HG02678 (cell line): ENCODE data around the gene RAPGEF4.
"Not testable (repeated sequence)": the region's sequence is repeated elsewhere in the genome, so short reads cannot be mapped to it uniquely, and the experiment has no call there.

Experiments
- ATAC-seq: cut with Tn5 transposase; IDR thresholded peaks from one replicate; pipeline ENCODE4 v1.9.1; 2021; ENCODE audit warnings: mild to moderate bottlenecking, moderate library complexity; ENCODE audit not compliant: unreplicated experiment

Gene RAPGEF4

GRCh38 chr2:172770887-172771286, 35.2 kb downstream of the RAPGEF4 start:
- no peak for ATAC-seq

- no peak for ATAC-seq
Observed at GRCh38 chr2:172772633-172773032, 37.0 kb downstream of the RAPGEF4 start.

GRCh38 chr2:172774302-172774701, 38.7 kb downstream of the RAPGEF4 start:
- no peak for ATAC-seq

- no peak for ATAC-seq
Observed at GRCh38 chr2:172775319-172775718, 39.7 kb downstream of the RAPGEF4 start.

GRCh38 chr2:172777431-172777830, 41.8 kb downstream of the RAPGEF4 start:
- no peak for ATAC-seq

- ATAC-seq: no peak
Observed at GRCh38 chr2:172782506-172783164, 47.0 kb downstream of the RAPGEF4 start.

- ATAC-seq: no peak
Observed at GRCh38 chr2:172783165-172783898, 47.7 kb downstream of the RAPGEF4 start.

- ATAC-seq: no peak
Observed at GRCh38 chr2:172788871-172789270, 53.2 kb downstream of the RAPGEF4 start.

GRCh38 chr2:172790404-172790803, 54.8 kb downstream of the RAPGEF4 start:
- no peak for ATAC-seq

GRCh38 chr2:172791953-172792352, 56.3 kb downstream of the RAPGEF4 start:
- no peak for ATAC-seq

GRCh38 chr2:172792711-172793110, 57.1 kb downstream of the RAPGEF4 start:
- no peak for ATAC-seq

- not testable (repeated sequence) for ATAC-seq
Observed at GRCh38 chr2:172803308-172803707, 67.7 kb downstream of the RAPGEF4 start.

GRCh38 chr2:172804423-172804822, 68.8 kb downstream of the RAPGEF4 start:
- no peak for ATAC-seq

GRCh38 chr2:172806493-172806892, 70.8 kb downstream of the RAPGEF4 start:
- no peak for ATAC-seq

- ATAC-seq: no peak
Observed at GRCh38 chr2:172806996-172807395, 71.4 kb downstream of the RAPGEF4 start.

- ATAC-seq: no peak
Observed at GRCh38 chr2:172808156-172808555, 72.5 kb downstream of the RAPGEF4 start.

GRCh38 chr2:172811027-172811426, 75.4 kb downstream of the RAPGEF4 start:
- no peak for ATAC-seq

- no peak for ATAC-seq
Observed at GRCh38 chr2:172812158-172812744, 76.6 kb downstream of the RAPGEF4 start.

- no peak for ATAC-seq
Observed at GRCh38 chr2:172813314-172813888, 77.8 kb downstream of the RAPGEF4 start.

GRCh38 chr2:172817411-172817810, 81.8 kb downstream of the RAPGEF4 start:
- no peak for ATAC-seq

GRCh38 chr2:172819943-172820342, 84.3 kb downstream of the RAPGEF4 start:
- no peak for ATAC-seq
